HEK293T (cell line): ENCODE data around the gene ANKS1B.

ENCODE experiments used
- BHLHE40 ChIP-seq: fragments of 450-650 bp; IDR thresholded peaks from 2 replicates; pipeline ENCODE4 v1.6.1; 2016; ENCODE audit warnings: mild to moderate bottlenecking, moderate library complexity, borderline replicate concordance
- ELF4 ChIP-seq: fragments of 450-650 bp; IDR thresholded peaks from 2 replicates; pipeline ENCODE4 v1.6.1; 2017; ENCODE audit warnings: antibody characterized with exemption
- FOXK2 ChIP-seq: fragments of 450-650 bp; IDR thresholded peaks from 2 replicates; pipeline ENCODE4 v1.6.1; 2016; ENCODE audit warnings: mild to moderate bottlenecking
- L3MBTL2 ChIP-seq: fragments of 450-650 bp; conservative IDR thresholded peaks from 2 replicates; pipeline ENCODE4 v1.6.1; 2016; ENCODE audit warnings: mild to moderate bottlenecking
- LEF1 ChIP-seq: fragments of 450-650 bp; IDR thresholded peaks from 2 replicates; pipeline ENCODE4 v1.6.1; 2017; ENCODE audit warnings: mild to moderate bottlenecking, borderline replicate concordance
- PKNOX1 ChIP-seq: fragments of 450-650 bp; IDR thresholded peaks from 2 replicates; pipeline ENCODE4 v1.6.1; 2016
- SP1 ChIP-seq: fragments of 450-650 bp; IDR thresholded peaks from 2 replicates; pipeline ENCODE4 v1.6.1; 2017

GRCh38 chr12:99713946-99714520, 270.7 kb downstream of the ANKS1B start:
- no peak for TF ChIP-seq PKNOX1
- TF ChIP-seq BHLHE40, result no peak
- no peak for TF ChIP-seq FOXK2
- no peak for TF ChIP-seq SP1
- TF ChIP-seq LEF1, result no peak
- no peak for TF ChIP-seq ELF4
- no peak for TF ChIP-seq L3MBTL2
